HEK293 (cell line): ENCODE measurements around the gene ARL3.

Source experiments
- YY1 ChIP-seq: fragments of 450-650 bp; formaldehyde crosslinking; IDR thresholded peaks from 2 replicates; pipeline ENCODE4 v1.5.1; 2018; ENCODE audit warnings: missing biosample characterization, missing genetic modification characterization
- ZNF211 ChIP-seq: fragments of 450-650 bp; formaldehyde crosslinking; IDR thresholded peaks from 2 replicates; pipeline ENCODE4 v1.5.1; 2016; ENCODE audit warnings: low read depth, missing biosample characterization, missing genetic modification characterization
- ZNF221 ChIP-seq: fragments of 450-650 bp; formaldehyde crosslinking; IDR thresholded peaks from 2 replicates; pipeline ENCODE4 v1.5.1; 2017; ENCODE audit warnings: missing biosample characterization, missing genetic modification characterization, borderline replicate concordance
- ZNF529 ChIP-seq: fragments of 450-650 bp; formaldehyde crosslinking; IDR thresholded peaks from 2 replicates; pipeline ENCODE4 v1.5.1; 2017; ENCODE audit warnings: missing genetic modification characterization, missing biosample characterization; ENCODE audit not compliant: insufficient replicate concordance
- ZNF610 ChIP-seq: fragments of 450-650 bp; formaldehyde crosslinking; IDR thresholded peaks from 2 replicates; pipeline ENCODE4 v1.5.1; 2016; ENCODE audit warnings: missing biosample characterization, missing genetic modification characterization, borderline replicate concordance
- TF ChIP-seq, protein P1 (sequence below): sonication (generic); formaldehyde crosslinking; IDR thresholded peaks from 2 replicates; pipeline ENCODE4 v1.8.1; 2022; ENCODE audit warnings: mild to moderate bottlenecking, moderate library complexity, missing genetic modification reagents
- TF ChIP-seq, protein P2 (sequence below): fragments of 450-650 bp; formaldehyde crosslinking; IDR thresholded peaks from 2 replicates; pipeline ENCODE4 v1.5.1; 2016; ENCODE audit warnings: missing biosample characterization, missing genetic modification characterization

DNA sequence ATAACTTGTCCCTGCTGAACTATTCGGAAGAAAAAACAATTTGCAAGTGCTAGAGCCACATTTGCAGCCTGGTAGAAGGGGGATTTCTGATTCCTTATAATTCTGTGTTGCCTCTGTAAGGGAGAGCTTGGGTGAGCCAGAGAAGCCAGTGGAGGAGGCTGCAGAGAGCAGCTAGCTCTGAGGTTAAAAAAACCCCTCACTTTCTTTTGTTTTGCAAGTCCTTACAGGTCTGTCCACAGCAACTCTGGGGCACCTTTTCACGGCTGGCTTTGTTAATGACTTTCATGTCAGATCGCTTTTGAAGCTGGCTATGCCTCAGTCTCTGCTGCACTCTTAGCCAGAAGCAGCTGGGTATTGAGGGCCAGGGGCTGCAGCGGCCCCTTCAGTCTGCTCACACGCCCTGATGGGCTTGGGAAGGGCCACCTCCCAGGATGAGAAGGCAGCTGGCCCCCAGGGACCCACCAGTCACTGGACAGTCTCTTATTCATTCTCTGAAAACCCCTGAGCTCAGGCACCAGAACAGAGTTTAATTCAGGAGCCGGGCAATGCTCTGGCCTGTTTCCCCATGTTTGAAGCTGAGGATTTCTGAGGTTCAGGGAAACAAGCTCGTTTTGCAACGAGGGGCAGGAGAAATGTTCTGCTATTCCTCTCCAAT is 39.1 kb downstream of the ARL3 start:
- TF ChIP-seq, protein P1, sequence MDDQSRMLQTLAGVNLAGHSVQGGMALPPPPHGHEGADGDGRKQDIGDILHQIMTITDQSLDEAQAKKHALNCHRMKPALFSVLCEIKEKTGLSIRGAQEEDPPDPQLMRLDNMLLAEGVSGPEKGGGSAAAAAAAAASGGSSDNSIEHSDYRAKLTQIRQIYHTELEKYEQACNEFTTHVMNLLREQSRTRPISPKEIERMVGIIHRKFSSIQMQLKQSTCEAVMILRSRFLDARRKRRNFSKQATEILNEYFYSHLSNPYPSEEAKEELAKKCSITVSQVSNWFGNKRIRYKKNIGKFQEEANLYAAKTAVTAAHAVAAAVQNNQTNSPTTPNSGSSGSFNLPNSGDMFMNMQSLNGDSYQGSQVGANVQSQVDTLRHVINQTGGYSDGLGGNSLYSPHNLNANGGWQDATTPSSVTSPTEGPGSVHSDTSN (CRISPR knock-in tag), result no peak
- TF ChIP-seq, protein P2, sequence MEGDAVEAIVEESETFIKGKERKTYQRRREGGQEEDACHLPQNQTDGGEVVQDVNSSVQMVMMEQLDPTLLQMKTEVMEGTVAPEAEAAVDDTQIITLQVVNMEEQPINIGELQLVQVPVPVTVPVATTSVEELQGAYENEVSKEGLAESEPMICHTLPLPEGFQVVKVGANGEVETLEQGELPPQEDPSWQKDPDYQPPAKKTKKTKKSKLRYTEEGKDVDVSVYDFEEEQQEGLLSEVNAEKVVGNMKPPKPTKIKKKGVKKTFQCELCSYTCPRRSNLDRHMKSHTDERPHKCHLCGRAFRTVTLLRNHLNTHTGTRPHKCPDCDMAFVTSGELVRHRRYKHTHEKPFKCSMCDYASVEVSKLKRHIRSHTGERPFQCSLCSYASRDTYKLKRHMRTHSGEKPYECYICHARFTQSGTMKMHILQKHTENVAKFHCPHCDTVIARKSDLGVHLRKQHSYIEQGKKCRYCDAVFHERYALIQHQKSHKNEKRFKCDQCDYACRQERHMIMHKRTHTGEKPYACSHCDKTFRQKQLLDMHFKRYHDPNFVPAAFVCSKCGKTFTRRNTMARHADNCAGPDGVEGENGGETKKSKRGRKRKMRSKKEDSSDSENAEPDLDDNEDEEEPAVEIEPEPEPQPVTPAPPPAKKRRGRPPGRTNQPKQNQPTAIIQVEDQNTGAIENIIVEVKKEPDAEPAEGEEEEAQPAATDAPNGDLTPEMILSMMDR (tag by site-specific recombination), result no peak
- TF ChIP-seq YY1 (tag by site-specific recombination) (no peak), ZNF529 (no peak), ZNF221 (tag by site-specific recombination) (no peak), ZNF610 (tag by site-specific recombination) (no peak), ZNF211 (tag by site-specific recombination) (no peak)
